K562 (cell line): Measurements from ENCODE around the gene SRBD1.

ENCODE experiments used
- ARHGAP35 ChIP-seq: fragments of 450-650 bp; IDR thresholded peaks from 2 replicates; pipeline ENCODE4 v1.6.1; 2018; ENCODE audit not compliant: partially characterized antibody
- CEBPB ChIP-seq: fragments of 450-650 bp; IDR thresholded peaks from 2 replicates; pipeline ENCODE4 v1.6.1; 2016; ENCODE audit warnings: missing genetic modification characterization, missing compliant biosample characterization
- FOXA1 ChIP-seq: fragments of 450-650 bp; IDR thresholded peaks from 2 replicates; pipeline ENCODE4 v1.6.1; 2016; ENCODE audit warnings: mild to moderate bottlenecking, borderline replicate concordance
- GATA2 ChIP-seq: sonication (generic); formaldehyde crosslinking; IDR thresholded peaks from 2 replicates; pipeline ENCODE4 v1.4.0; 2020; ENCODE audit warnings: mild to moderate bottlenecking, missing genetic modification reagents
- NCOA2 ChIP-seq, 2 experiments: fragments of 450-650 bp; IDR thresholded peaks; 2 replicates each; pipeline ENCODE4 v1.6.1; 2018; ENCODE audit warnings: mild to moderate bottlenecking in 2 of 2, moderate library complexity in 1 of 2; ENCODE audit not compliant: partially characterized antibody in 2 of 2
- PCBP2 ChIP-seq: fragments of 200-400 bp; formaldehyde crosslinking; IDR thresholded peaks from 2 replicates; pipeline ENCODE4 v1.6.1; 2018; ENCODE audit warnings: low read length, low read depth, mild to moderate bottlenecking, moderate library complexity; ENCODE audit not compliant: poor library complexity, severe bottlenecking
- POLR2AphosphoS5 ChIP-seq: IDR thresholded peaks from 2 replicates; pipeline ENCODE4 v1.6.1; 2011; ENCODE audit warnings: mild to moderate bottlenecking, low read depth, low read length, moderate library complexity; ENCODE audit not compliant: control insufficient read depth, insufficient read depth
- SREBF1 ChIP-seq: fragments of 150-350 bp; IDR thresholded peaks from 2 replicates; pipeline ENCODE4 v1.6.1; 2014; ENCODE audit warnings: antibody characterized with exemption, low read depth, low read length, borderline replicate concordance
- TF ChIP-seq, protein P1 (sequence below): fragments of 450-650 bp; IDR thresholded peaks from 2 replicates; pipeline ENCODE4 v1.6.1; 2016; ENCODE audit warnings: mild to moderate bottlenecking
- TF ChIP-seq, protein P2 (sequence below): sonication (generic); formaldehyde crosslinking; IDR thresholded peaks from 2 replicates; pipeline ENCODE4 v1.8.1; 2022; ENCODE audit warnings: missing genetic modification reagents

- no peak for TF ChIP-seq GATA2 (CRISPR knock-in tag)
- no peak for TF ChIP-seq FOXA1
- TF ChIP-seq, protein P1, sequence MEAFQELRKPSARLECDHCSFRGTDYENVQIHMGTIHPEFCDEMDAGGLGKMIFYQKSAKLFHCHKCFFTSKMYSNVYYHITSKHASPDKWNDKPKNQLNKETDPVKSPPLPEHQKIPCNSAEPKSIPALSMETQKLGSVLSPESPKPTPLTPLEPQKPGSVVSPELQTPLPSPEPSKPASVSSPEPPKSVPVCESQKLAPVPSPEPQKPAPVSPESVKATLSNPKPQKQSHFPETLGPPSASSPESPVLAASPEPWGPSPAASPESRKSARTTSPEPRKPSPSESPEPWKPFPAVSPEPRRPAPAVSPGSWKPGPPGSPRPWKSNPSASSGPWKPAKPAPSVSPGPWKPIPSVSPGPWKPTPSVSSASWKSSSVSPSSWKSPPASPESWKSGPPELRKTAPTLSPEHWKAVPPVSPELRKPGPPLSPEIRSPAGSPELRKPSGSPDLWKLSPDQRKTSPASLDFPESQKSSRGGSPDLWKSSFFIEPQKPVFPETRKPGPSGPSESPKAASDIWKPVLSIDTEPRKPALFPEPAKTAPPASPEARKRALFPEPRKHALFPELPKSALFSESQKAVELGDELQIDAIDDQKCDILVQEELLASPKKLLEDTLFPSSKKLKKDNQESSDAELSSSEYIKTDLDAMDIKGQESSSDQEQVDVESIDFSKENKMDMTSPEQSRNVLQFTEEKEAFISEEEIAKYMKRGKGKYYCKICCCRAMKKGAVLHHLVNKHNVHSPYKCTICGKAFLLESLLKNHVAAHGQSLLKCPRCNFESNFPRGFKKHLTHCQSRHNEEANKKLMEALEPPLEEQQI: no peak
- no peak for TF ChIP-seq CEBPB (tag)
- no peak for TF ChIP-seq SREBF1
- no peak for TF ChIP-seq ARHGAP35
- TF ChIP-seq POLR2AphosphoS5: no peak
- no peak for TF ChIP-seq PCBP2
- TF ChIP-seq NCOA2 (IDR thresholded peaks at IDR 0.05; ENCODE audit: partially characterized antibody in 2 of 2): no peak
- TF ChIP-seq, protein P2, sequence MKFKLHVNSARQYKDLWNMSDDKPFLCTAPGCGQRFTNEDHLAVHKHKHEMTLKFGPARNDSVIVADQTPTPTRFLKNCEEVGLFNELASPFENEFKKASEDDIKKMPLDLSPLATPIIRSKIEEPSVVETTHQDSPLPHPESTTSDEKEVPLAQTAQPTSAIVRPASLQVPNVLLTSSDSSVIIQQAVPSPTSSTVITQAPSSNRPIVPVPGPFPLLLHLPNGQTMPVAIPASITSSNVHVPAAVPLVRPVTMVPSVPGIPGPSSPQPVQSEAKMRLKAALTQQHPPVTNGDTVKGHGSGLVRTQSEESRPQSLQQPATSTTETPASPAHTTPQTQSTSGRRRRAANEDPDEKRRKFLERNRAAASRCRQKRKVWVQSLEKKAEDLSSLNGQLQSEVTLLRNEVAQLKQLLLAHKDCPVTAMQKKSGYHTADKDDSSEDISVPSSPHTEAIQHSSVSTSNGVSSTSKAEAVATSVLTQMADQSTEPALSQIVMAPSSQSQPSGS (CRISPR knock-in tag): no peak
These were observed 1.2 kb upstream of the SRBD1 start for GRCh38 chr2:45612285-45612684.
